G401 (cell line): Measurements from ENCODE around the gene SMCO2. TPM values are rescaled to one million over a fixed set of nuclear protein-coding genes. Genes with fewer than 3 reads are reported as not detected.

Experiments used
- DNase-seq: peaks from one replicate; pipeline ENCODE4 v3.0.0-alpha.2; 2015; ENCODE audit warnings: low spot score
- in situ Hi-C: cut with HindIII; loops from 2 replicates; pipeline ENCODE4 v1.10.0; 2016; ENCODE audit warnings: low sequenced_read_pairs, mixed read lengths
- total RNA-seq: library from RNA; depleted of rRNA; stranded (reverse); fragments of >200 nt; shearing (Covaris generic); gene quantifications from 2 replicates; pipeline ENCODE4 v1.2.3, GENCODE V29; 2014

SMCO2 gene
- total RNA-seq, 1 experiment from 2014 or later = not detected

DNA sequence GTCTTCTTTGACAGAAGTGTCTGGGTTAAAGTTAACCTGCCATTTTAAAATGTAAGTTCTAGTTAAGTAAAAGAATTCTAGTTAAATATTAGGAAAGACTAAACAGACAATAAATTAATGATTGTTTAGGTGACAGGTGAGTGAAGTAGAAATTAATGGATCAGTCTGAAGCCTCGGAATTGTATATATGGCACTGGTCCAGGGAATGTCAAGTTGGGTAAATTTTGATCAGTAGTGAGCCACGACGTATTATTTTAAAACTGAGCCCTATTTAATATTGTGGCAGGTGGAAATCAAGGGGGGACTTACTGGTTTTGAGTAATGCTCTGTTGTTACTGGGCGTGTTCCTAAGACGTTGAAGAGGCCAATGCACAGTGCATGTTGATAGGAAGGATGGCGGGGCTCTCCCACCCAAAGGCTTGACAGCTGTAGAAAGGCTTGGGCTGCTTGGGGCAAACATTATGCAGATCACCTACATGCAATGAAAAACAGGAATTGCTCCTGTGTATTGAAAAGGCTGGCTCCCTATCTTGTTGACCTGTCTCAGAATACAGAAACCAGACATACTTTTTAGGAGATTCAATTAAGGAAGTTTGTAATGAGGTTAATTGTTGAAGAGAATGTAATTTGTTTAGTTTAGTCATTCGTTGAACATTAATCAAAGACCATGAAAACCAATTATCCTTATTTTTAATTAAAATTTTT, 71.6 kb downstream of the SMCO2 start:
- in situ Hi-C loops = no loop called here
- no peak for DNase-seq

DNA sequence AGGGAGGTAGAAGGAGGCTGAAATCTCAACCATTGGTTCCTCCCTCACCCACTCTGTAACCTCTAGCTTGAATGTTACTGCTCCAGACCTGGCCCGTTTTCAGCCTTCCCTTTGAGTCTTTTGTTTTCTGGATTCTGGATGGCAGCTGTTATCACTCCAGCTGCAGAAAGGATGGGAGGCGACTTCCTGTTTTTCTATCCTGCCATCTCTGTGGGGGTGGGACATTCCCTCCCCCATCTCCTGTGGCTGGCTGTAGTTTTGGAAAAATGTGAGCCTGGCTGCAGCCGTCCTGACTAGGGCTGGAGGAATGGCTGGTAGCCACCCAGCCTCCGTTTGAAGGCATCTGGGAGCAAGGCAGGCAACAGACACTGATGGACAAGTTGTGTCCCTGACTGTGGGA, 74.5 kb downstream of the SMCO2 start:
- in situ Hi-C loops = no loop called here
- DNase-seq = no peak

- no peak for DNase-seq
- in situ Hi-C loops = no loop called here
Observed at GRCh38 chr12:27521981-27522380, 75.4 kb downstream of the SMCO2 start.

DNA sequence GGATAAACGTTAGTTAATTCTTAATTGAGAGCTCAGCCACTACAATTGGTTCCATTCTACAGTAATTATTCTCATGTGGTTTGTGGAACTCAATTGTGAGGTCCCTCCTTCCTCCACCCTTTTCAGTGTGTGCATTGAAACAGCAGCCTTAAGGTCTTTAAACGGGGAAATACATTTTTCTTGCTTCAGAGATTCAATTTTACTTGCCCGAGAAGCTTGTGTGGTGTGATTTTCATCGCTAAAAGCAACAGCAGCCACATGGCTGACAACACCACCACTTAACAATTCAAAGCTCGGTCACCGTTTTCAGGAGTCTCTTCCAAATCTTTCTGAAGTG, 76.7 kb downstream of the SMCO2 start:
- DNase-seq = no peak
- in situ Hi-C loops = no loop called here

GRCh38 chr12:27523642-27524493, 77.3 kb downstream of the SMCO2 start, which contains the start of gene PPFIBP1:
PPFIBP1 (plus strand) TSS chr12:27524206; CDS start chr12:27633397, 109,191 bp downstream.
- peak; percentile 96 for DNase-seq
- in situ Hi-C loops = no loop called here

GRCh38 chr12:27524494-27524835, 77.9 kb downstream of the SMCO2 start:
- in situ Hi-C loops = no loop called here
- no peak for DNase-seq

DNA sequence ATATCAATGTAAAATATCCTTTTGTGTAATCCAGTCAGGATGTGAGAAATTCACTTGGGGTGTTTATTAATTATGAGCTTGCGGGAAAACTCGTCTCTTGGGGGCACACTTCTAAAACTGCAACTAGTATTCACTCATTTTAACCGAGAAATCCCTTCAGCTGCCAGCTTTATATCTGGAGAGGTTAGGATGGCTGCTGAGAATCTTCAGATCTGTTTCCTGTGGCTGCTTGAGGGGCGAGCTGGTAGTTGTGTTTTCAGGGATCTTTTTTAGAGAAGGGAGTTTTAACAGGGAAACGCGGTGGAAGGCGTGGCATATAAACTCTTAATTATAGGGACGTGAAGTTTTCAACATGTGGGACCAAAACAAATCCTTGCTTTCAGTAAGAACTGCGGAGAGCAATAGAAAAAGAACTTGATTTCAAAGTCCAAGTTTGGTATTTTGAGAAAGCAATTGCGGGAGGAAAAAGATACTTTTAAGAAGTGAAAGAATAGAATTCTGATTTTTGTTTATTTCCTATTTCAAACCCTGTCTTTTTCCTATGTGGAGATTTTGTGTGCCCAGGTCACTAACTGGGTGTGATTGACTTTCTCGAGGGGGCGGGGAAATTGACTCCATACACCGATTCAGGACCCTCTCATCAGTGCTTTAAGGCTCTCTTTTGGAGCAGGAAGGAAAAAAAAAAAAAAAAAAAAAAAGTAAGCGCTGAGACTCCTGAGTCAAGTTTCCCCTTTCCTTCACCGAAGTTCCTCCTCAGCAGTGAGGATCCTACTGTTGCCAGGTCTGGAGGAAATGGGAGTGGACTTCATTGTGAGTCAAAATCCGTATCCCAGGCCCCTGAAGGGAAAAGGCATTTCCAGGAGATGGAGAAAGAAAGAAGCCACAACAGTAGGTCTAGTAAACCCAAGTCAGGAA, 78.6 kb downstream of the SMCO2 start:
- in situ Hi-C loops = no loop called here

DNA sequence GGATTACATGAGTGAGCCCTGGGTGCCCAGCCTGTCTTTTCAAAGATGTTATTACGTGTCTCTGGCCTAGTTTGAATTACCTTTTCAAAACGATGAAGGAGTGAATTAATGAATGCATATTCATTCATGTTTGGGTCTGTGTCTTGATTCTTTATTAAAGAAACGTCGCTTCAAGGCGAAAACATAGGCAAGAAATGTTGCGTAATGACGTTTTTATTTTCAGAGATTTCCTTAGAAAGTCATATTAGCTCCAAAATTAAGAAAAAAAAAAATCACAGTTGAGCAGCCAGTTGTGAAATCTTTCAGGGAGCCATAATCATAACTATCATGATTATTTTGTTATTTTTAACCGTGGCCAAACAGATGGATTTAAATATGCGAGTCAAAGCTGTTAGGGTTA, 81.0 kb downstream of the SMCO2 start:
- in situ Hi-C loops = no loop called here
- DNase-seq = no peak

More for the DNA sequence above, 78.6 kb downstream of the SMCO2 start:
- DNase-seq = no peak

- in situ Hi-C loops = no loop called here
- DNase-seq = no peak
Observed at GRCh38 chr12:27528788-27529187, 82.3 kb downstream of the SMCO2 start.

DNA sequence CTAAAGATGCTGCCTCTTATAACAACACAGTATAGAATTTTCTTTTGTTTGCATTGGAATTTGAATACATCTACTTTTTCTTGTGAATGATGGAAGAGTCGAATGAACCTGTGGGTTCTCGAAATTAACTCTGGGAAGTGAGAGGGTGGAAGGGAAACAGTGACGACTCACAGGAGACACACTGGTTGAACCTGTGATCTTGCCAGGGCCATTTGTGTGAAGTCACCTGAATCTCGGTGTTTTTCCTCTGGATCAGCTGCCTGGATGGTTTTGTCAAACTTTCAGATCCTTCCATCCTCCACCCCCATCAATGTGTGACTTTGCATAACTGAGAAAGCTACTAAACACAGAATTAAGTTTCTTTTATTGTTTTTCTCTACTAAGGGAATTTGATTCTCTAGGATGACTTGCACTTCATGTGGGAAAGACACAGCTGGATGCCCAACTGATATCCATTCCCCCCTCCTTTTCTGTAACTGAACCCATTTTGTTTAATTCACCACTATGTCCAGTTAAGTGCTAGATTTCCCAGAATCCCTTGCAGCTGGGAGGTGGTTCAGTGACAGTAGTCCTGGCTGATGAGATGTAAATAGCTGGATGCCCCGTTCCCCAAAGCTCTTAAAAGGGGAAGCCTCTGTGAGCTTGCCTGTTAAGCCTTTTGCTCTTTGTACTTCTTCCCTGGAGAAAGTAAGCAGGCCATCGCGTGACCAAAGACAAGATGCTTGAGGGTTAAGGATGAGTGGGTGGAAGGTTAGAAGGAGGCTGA, 83.8 kb downstream of the SMCO2 start:
- in situ Hi-C loops = loop anchor here (10.0 kb wide), 1 partner anchor 96 kb away; no protein-coding TSS in a partner anchor
- no peak for DNase-seq

DNA sequence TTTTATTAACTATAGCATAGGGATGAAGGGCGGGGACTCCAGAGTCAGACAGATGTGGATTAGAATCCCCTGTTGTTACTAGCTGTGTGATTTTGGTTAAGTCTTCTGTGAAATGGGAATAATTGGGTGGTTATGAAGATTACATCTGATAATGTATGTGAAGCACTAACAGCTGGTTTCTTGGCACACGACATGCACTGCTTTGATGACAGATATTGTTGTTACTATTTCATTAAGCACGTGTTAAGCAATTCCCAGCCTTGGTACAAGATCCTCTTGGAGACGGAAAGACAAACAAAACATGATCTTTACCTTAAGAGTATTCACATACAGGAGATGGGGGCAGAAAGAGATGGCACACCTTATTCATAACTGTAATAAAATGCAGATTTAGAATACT, 85.4 kb downstream of the SMCO2 start:
- in situ Hi-C loops = loop anchor here (10.0 kb wide), 1 partner anchor 97 kb away; no protein-coding TSS in a partner anchor
- DNase-seq = no peak

DNA sequence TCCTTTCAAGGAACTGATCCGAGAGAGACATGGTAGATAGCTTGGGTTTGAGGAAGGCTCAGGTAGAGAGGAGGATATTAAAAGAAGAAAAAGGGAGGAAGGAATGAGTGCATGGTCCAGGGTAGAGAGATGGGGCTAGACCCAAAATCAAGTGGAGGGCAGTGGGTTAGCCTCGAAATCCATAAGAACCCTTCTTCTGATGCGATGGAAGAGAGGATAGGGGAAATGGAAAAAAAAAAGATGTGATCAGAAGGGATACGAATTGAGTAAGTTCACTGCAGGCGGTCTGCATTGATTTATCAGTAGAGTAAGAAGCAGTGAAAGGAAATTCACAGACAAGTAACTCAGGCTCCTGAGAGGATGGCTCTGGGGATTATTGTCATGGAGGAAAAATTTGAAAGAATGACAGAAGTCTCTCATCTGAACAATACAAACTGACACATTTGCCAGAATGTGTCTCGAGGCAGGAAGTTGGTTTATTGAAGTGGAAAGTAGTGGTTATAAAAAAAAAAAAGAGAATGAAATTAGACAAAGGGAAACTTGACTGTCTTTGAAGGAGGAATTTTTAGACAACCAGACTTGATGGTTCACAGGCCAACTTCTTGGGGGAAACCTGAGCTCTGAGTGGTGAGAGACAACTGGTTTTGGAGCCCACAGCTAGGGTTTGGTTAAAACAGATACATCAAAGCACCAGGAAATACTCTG, 87.7 kb downstream of the SMCO2 start:
- DNase-seq = no peak
- in situ Hi-C loops = loop anchor here (10.0 kb wide), 1 partner anchor 99 kb away; no protein-coding TSS in a partner anchor

GRCh38 chr12:27534765-27535161, 88.2 kb downstream of the SMCO2 start:
- in situ Hi-C loops = loop anchor here (10.0 kb wide), 1 partner anchor 100 kb away; no protein-coding TSS in a partner anchor
- no peak for DNase-seq

DNA sequence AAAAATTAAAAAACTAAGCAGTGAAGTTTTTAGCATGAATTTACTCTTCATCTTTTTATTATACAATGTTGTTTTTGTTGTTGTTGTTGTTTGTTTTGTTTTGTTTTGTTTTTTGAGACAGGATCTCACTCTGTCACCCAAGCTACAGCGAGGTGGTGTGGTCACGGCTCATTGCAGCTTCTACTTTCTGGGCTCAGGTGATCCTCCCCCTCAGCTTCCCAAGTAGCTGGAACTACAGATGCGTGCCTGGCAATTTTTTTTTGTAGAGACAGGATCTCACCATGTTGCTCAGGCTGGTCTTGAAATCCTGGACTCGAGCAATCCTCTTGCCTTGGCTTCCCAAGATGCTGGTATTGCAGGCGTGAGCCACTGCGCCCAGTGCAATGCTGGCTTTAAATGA, 88.8 kb downstream of the SMCO2 start:
- in situ Hi-C loops = loop anchor here (10.0 kb wide), 1 partner anchor 101 kb away; no protein-coding TSS in a partner anchor
- no peak for DNase-seq

GRCh38 chr12:27537855-27538675, 91.5 kb downstream of the SMCO2 start:
- in situ Hi-C loops = loop anchor here (10.0 kb wide), 1 partner anchor 103 kb away; no protein-coding TSS in a partner anchor
- no peak for DNase-seq

DNA sequence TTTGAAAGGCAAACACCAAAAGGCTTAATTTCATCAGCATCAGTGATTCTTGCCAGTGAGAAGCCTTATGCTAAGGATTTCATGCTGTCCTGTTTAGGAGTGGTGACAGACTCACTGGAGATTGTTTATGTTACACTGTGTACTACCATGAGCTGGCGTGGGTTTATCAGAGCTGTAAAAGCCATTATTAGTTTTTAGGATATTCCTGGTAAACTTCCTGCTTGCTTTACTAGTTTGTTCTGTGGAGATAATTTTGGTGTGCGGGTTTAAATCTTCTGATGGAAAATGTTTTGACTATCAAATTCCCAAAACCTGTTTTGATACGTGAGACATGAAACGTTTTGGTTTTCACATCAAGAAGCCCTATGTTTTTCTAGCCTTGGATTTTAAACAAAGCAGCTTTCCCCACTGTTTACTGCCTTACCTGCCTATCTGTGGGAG, 92.7 kb downstream of the SMCO2 start:
- in situ Hi-C loops = loop anchor here (10.0 kb wide), 1 partner anchor 104 kb away; no protein-coding TSS in a partner anchor

More for the DNA sequence above, 92.7 kb downstream of the SMCO2 start:
- DNase-seq = no peak
